Keratinocyte (primary cell): Measurements from ENCODE around the gene EIF5AL1. TPM values are rescaled to one million over a fixed set of nuclear protein-coding genes. Genes with fewer than 3 reads are reported as not detected.

Source experiments
- DNase-seq: peaks from one replicate; pipeline ENCODE4 v3.0.0-alpha.2; 2011; ENCODE audit warnings: low read depth, missing footprints, low spot score
- FAIRE-seq: peaks from 2 replicates; lab custom pipeline; 2011; peaks lifted over from hg19 to GRCh38; lab: Jason Lieb, UNC
- H2AFZ ChIP-seq: 2 replicates; pipeline ENCODE4 v1.6.0; 2012; ENCODE audit warnings: low read length, control low read depth, inconsistent platforms; ENCODE audit not compliant: control insufficient read depth
- H3K27ac ChIP-seq: 2 replicates; pipeline ENCODE4 v1.5.1; 2011; ENCODE audit warnings: low read length; ENCODE audit not compliant: control insufficient read depth, insufficient read depth
- H3K27me3 ChIP-seq: 3 replicates; pipeline ENCODE4 v1.6.0; 2011; ENCODE audit warnings: low read length; ENCODE audit not compliant: control insufficient read depth, insufficient read depth; ENCODE audit errors: extremely low read depth
- H3K36me3 ChIP-seq, 2 experiments: 2 replicates in 1 of 2; 3 replicates in 1 of 2; pipeline ENCODE4 v1.5.1; 2011; ENCODE audit warnings: low read length in 2 of 2, mild to moderate bottlenecking in 1 of 2; ENCODE audit not compliant: control insufficient read depth in 2 of 2, insufficient read depth in 2 of 2; ENCODE audit errors: extremely low read depth in 1 of 2
- H3K4me1 ChIP-seq: 3 replicates; pipeline ENCODE4 v1.5.1; 2011; ENCODE audit warnings: low read length; ENCODE audit not compliant: control insufficient read depth, insufficient read depth; ENCODE audit errors: extremely low read depth
- H3K4me2 ChIP-seq: 3 replicates; pipeline ENCODE4 v1.6.0; 2011; ENCODE audit warnings: low read depth, low read length; ENCODE audit not compliant: control insufficient read depth, insufficient read depth; ENCODE audit errors: extremely low read depth
- H3K4me3 ChIP-seq, 3 experiments: fragments of 200-600 bp in 1 of 3; sonication (generic) in 1 of 3; 2 replicates in 2 of 3; 3 replicates in 1 of 3; pipeline ENCODE4 v1.5.1; 2011 to 2016; ENCODE audit warnings: low read length in 3 of 3, mild to moderate bottlenecking in 3 of 3, control low read depth in 2 of 3, inconsistent platforms in 1 of 3, low read depth in 1 of 3, mixed read lengths in 1 of 3, mixed run types in 1 of 3, moderate library complexity in 1 of 3; ENCODE audit not compliant: control insufficient read depth in 2 of 3, insufficient read depth in 2 of 3; ENCODE audit errors: extremely low read depth in 1 of 3
- H3K79me2 ChIP-seq: 2 replicates; pipeline ENCODE4 v1.6.0; 2012; ENCODE audit warnings: low read length; ENCODE audit not compliant: control insufficient read depth, insufficient read depth
- H3K9ac ChIP-seq: 3 replicates; pipeline ENCODE4 v1.6.0; 2011; ENCODE audit warnings: low read length; ENCODE audit not compliant: control insufficient read depth, insufficient read depth; ENCODE audit errors: extremely low read depth
- H3K9me1 ChIP-seq: 3 replicates; pipeline ENCODE4 v1.6.0; 2011; ENCODE audit warnings: low read length; ENCODE audit not compliant: control insufficient read depth, insufficient read depth; ENCODE audit errors: extremely low read depth
- H3K9me3 ChIP-seq: 2 replicates; pipeline ENCODE4 v1.5.1; 2012; ENCODE audit warnings: low read depth, low read length; ENCODE audit not compliant: control insufficient read depth
- H4K20me1 ChIP-seq: 3 replicates; pipeline ENCODE4 v1.6.0; 2011; ENCODE audit warnings: low read length; ENCODE audit not compliant: control insufficient read depth, insufficient read depth; ENCODE audit errors: extremely low read depth
- EZH2 ChIP-seq: IDR thresholded peaks from one replicate; pipeline ENCODE4 v1.6.1; 2012; ENCODE audit warnings: inconsistent platforms, mild to moderate bottlenecking, low read length, moderate library complexity
- dilution Hi-C: fragments of 300-500 bp; cut with MboI; formaldehyde crosslinking; loops from one replicate; pipeline ENCODE4 v1.7.0; 2020; ENCODE audit warnings: low sequenced_read_pairs; ENCODE audit not compliant: extremely low pct_ligation_motif_present
- polyA plus RNA-seq, 5 experiments: library from polyadenylated mRNA; depleted of rRNA in 3 of 5; stranded (reverse) in 3 of 5; stranded (forward) in 1 of 5; unstranded in 1 of 5; fragments of >200 nt; gene quantifications; 1 replicate in 1 of 5; 2 replicates in 3 of 5; 3 replicates in 1 of 5; pipeline versions ENCODE4 v1.2.1 to v1.2.3, GENCODE V29; 2011 to 2012; ENCODE audit warnings: missing spikeins in 2 of 5, low read depth in 1 of 5, low replicate concordance in 1 of 5
- TF ChIP-seq, protein P1 (sequence below), 3 experiments: IDR thresholded peaks in 1 of 3; conservative IDR thresholded peaks in 1 of 3; optimal IDR thresholded peaks in 1 of 3; 2 replicates in 2 of 3; 3 replicates in 1 of 3; pipeline versions ENCODE3 to v1.5.1; 2011; ENCODE audit warnings: low read length in 3 of 3, mild to moderate bottlenecking in 3 of 3, moderate library complexity in 2 of 3, control low read depth in 1 of 3, inconsistent platforms in 1 of 3; ENCODE audit not compliant: insufficient read depth in 2 of 3; ENCODE audit errors: extremely low read depth in 1 of 3

The EIF5AL1 gene
- polyA plus RNA-seq, 1 donor (not counting 4 experiments of a cell fraction or from before 2014, with no cell fraction given), result 1.2 TPM

DNA sequence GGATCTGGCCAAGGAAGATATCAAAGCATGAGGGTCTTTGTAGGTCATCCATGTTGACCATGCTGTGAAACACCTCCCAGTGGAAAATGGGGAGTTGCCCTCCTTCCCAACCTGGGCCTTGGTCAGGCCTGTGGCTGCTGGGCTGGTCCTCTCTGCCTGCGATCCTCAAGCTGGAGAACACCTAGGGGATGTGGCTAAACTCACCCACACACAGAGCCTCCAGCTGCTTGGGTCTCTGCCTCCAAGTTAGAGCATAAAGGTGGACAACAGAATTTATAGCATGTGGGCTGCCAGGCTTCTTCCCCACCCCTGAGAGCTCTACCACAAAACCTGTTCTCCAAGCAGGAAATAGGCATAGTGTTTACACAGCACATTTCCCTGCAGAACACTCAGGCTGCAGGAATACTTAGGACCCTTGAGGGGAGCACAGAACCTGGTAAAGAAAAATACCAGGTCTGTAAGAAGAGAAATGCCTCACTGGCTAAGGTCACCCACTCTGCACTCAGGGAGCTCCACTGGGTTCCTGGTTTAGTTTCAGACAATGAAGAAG, 47.9 kb downstream of the EIF5AL1 start, which contains the start of gene SFTPA2:
Gene SFTPA2 (minus strand): TSS at position 248 of the 550 bp plus-strand sequence. CDS start 924 bp downstream, outside the sequence.
- H3K36me3 ChIP-seq, result no peaks in the 10 kb centered on the region
- dilution Hi-C loops, result no loop called here
- no peaks in the 10 kb centered on the region for H3K4me1 ChIP-seq
- FAIRE-seq (no peak), DNase-seq (no peak)
- H3K9me3 ChIP-seq, result no peaks in the 10 kb centered on the region
- H4K20me1 ChIP-seq, result no peaks in the 10 kb centered on the region
- H3K27ac ChIP-seq, result no peak within 1 kb of the TSS
- no peak within 1 kb of the TSS for H3K4me3 ChIP-seq
- no peaks in the 10 kb centered on the region for H3K9me1 ChIP-seq
- no peak within 1 kb of the TSS for H3K4me2 ChIP-seq
- no peak for TF ChIP-seq EZH2
- TF ChIP-seq, protein P1, sequence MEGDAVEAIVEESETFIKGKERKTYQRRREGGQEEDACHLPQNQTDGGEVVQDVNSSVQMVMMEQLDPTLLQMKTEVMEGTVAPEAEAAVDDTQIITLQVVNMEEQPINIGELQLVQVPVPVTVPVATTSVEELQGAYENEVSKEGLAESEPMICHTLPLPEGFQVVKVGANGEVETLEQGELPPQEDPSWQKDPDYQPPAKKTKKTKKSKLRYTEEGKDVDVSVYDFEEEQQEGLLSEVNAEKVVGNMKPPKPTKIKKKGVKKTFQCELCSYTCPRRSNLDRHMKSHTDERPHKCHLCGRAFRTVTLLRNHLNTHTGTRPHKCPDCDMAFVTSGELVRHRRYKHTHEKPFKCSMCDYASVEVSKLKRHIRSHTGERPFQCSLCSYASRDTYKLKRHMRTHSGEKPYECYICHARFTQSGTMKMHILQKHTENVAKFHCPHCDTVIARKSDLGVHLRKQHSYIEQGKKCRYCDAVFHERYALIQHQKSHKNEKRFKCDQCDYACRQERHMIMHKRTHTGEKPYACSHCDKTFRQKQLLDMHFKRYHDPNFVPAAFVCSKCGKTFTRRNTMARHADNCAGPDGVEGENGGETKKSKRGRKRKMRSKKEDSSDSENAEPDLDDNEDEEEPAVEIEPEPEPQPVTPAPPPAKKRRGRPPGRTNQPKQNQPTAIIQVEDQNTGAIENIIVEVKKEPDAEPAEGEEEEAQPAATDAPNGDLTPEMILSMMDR (optimal IDR thresholded peaks at IDR 0.05 in 1 of 3, IDR thresholded peaks at IDR 0.05 in 1 of 3, conservative IDR thresholded peaks at IDR 0.05 in 1 of 3; ENCODE audit: extremely low read depth in 1 of 3, insufficient read depth in 2 of 3, low read length in 3 of 3), result no peak
- no peak within 1 kb of the TSS for H2AFZ ChIP-seq
- H3K27me3 ChIP-seq, result peaks cover 11% of the 10 kb centered on the region
- no peak within 1 kb of the TSS for H3K9ac ChIP-seq
- H3K79me2 ChIP-seq, result no peaks in the 10 kb centered on the region

DNA sequence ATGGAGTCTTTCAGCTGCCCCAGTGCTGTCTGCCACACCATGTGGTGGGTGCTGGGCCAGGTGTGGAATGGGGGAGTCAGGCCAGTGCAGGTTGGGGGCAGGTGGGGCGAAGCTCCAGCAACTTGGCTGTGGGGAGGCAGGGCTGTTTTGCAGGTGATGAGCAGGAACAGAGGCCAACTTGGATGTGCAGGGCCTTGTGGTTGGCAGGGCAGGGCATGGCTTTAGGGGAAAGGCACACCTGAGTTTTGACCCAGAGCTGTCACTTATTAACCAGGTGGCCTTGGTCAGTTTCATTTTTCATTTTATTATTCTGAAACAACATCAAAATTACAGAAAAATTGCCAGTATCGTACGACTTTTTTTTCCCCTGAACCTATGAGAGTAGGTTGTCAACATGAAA, 48.9 kb downstream of the EIF5AL1 start:
- H3K79me2 ChIP-seq, result no peaks in the 10 kb centered on the region
- no peak overlapping the region for H3K27ac ChIP-seq
- no peak overlapping the region for H3K9ac ChIP-seq
- no peak for DNase-seq
- no peak for TF ChIP-seq EZH2
- TF ChIP-seq, protein P1 (optimal IDR thresholded peaks at IDR 0.05 in 1 of 3, IDR thresholded peaks at IDR 0.05 in 1 of 3, conservative IDR thresholded peaks at IDR 0.05 in 1 of 3; ENCODE audit: extremely low read depth in 1 of 3, insufficient read depth in 2 of 3, low read length in 3 of 3), result no peak
- peaks cover 9% of the 10 kb centered on the region for H3K27me3 ChIP-seq
- H3K36me3 ChIP-seq, result no peaks in the 10 kb centered on the region
- no peak overlapping the region for H2AFZ ChIP-seq
- no peaks in the 10 kb centered on the region for H3K9me3 ChIP-seq
- dilution Hi-C loops, result no loop called here
- FAIRE-seq, result no peak
- no peaks in the 10 kb centered on the region for H3K9me1 ChIP-seq
- H4K20me1 ChIP-seq, result no peaks in the 10 kb centered on the region
- no peak overlapping the region for H3K4me2 ChIP-seq
- H3K4me3 ChIP-seq, result no peak overlapping the region
- no peaks in the 10 kb centered on the region for H3K4me1 ChIP-seq
